HG03196 (cell line): ENCODE measurements around the gene OR4D10.
"Not testable (repeated sequence)": the region's sequence is repeated elsewhere in the genome, so short reads cannot be mapped to it uniquely, and the experiment has no call there.

Experiments
- ATAC-seq: cut with Tn5 transposase; IDR thresholded peaks from one replicate; pipeline ENCODE4 v1.9.1; 2021; ENCODE audit not compliant: unreplicated experiment

The OR4D10 gene

DNA sequence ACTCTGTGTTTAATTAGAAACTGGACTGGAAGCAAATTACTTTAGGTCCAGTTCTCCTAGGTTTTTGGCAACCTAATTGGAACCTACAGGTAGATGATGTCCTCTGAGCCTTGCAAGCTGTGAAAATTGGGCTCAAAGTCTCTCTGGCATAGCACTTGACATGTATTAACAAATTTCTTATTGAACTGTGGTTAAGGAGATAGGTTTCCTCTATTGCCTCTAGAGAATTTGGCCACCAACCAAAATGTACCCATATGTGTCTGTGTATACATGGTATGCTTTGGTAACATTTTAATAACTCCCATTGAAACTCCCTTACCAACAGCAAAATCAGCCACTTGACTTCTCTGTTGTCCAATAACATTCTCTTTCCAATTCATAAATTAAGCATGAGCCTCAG lies at the start of gene OR4D10:
TSS of gene OR4D10 (plus strand) at position 301 of the 400 bp plus-strand sequence. CDS start 4,115 bp downstream, outside the sequence.
- ATAC-seq: no peak

DNA sequence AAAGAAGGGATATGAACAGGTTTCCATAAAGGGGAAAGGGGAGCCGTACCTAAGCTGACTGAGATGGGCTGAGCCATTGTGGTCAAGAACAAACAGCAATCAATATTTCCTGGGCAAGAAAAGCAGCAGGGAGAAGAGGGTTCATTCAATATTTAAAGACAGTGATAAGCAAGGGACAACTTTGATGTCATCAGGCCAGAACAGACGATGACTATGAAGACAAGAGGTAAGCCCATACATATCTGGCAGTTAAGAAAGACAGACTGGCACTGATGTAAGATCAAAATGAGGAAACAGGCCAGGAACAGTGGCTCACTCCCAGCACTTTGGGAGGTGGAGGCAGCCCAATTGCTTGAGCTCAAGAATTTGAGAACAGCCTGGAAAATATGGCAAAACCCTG lies 49.3 kb upstream of the OR4D10 start:
- no peak for ATAC-seq

DNA sequence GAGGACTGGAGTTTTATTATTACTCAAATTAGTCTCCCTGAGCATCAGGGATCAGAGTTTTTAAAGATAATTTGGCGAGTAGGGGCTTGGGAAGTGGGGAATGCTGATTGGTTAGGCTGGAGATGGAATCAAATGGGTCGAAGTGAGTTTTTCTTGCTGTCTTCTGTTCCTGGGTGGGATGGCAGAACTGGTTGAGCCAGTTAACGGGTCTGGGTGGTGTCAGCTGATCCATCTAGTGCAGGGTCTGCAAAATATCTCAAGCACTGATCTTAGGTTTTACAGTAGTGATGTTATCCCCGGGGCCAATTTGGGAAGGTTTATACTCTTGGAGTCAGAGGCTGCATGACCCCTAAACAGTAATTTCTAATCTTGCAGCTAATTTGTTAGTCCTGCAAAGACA lies 48.0 kb upstream of the OR4D10 start:
- no peak for ATAC-seq

DNA sequence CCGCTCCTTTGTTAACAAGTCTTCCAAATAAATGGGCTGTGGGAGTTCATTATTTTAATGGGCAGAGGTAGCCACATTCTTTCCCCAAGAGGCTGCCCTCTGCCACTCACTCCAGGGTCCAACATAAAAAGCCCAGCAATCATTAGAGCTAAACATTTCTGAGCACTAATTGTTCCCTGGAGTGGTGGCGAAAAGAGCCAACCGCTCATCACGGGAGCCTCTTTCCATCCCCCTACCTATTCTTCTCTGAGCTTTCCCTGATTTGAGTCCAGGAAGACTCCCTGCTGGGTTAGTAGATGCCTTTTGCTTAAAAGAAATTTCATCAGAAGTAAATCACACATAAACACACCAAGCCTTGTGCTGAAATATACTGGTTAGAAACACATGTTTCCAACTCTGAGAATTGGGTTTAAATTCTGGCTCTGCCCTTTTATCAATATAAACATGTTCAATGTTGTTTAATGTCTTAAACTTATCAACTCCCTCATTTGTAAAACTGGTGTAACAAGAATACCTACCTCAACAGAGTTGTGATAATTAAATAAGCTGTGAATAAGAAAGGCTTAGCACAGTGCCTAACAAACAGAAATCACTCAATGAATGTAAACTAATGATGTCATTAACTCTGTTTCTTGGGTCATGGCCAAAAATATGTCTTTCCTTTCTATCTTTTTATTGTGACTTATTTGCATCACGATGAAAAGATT lies 46.6 kb upstream of the OR4D10 start, which contains the start of gene OR5A2:
TSS of gene OR5A2 (minus strand) at position 53 of the 707 bp plus-strand sequence. CDS start 3,460 bp downstream, outside the sequence.
- no peak for ATAC-seq

DNA sequence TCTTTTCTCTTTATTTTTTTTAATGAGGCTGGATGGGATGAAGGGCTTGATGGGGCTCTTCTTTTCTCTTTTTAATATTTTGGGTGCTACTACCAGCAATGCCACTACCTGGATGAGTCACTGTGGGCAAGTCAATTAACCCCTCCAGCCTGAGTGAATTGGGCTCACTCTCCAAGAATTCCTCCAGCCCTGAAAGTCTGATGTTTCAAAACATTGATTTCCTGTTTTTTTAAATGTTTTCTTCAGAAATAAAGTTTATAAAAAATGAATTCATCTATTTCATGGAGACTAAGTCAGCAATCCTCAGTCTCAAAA lies 46.1 kb upstream of the OR4D10 start:
- no peak for ATAC-seq

DNA sequence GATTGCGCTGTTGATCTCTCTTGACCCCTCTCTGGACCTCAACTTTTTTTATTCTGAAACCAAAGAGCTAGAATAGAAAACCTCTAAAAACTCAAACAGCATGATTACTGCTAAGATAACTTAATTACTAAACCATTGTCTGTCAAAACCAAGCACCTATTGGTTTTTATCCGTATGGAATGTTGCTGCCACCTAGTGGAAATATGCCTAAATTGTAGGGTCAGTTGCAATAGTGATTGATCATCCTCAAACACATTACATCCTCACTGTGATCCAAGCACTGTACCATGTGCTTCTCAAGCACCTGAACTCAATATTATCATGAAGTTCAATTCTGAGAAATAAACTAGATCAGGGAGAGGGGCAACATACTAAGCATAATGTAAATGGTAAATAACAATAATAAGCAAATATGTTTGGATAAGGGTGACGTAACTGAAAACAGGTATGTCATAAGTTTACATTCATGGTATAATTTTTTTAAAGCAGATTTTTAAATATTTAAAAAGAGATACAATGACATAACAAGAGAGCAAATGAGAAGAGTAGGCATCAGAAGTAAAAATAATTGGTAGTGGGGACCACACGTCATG lies 43.1 kb upstream of the OR4D10 start:
- no peak for ATAC-seq

DNA sequence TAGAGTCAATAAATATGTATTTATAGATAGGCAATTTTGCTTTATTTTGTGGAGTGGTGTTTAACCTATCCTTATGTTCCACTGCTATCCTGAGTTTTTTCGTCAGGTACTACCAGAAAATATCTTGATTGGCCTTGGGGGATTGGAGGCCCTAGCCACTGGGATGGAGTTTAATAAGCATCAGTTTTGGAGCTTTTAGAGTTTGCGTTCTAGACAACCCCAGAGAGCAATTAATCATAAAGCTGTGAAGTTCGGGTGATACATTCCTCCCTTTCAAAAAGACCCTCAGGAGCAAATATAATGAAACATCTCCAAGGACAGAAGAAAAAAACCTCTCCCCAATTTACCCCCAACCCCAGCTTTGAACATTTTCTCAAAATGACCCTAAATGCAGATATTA lies 36.9 kb upstream of the OR4D10 start, which contains the start of gene OR5A1:
TSS of gene OR5A1 (plus strand) at position 301 of the 400 bp plus-strand sequence. CDS start 6,700 bp downstream, outside the sequence.
- no peak for ATAC-seq

DNA sequence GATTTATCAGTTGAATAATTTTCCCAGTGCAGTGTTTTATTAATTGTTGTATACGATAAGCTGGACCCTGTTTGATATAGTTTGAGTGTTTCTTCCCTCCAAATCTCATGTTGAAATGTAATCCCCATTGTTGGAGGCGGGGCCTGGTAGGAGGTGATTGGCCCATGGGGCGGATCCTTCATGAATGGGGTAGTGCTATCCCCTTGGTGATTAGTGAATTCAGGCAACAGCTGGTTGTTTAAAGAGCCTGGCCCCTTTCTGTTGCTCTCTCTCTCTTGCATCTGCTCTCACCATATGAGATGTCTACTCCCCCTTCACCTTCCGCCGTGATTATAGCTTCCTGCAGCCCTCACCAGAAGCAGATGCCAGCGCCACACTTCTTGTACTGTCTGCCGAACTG lies 35.3 kb upstream of the OR4D10 start:
- ATAC-seq: no peak

DNA sequence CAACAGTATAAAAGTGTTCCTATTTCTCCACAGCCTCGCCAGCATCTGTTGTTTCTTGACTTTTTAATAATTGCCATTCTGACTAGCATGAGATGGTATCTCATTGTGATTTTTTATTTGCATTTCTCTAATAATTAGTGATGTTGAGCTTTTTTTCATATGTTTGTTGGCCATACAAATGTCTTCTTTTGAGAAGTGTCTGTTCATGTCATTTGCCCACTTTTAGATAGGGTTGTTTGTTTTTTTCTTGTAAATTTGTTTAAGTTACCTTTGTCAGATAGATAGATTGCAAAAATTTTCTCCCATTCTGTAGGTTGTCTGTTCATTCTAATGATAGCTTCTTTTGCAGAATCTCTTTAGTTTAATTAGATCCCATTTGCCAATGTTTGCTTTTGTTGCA lies 27.5 kb upstream of the OR4D10 start:
- not testable (repeated sequence) for ATAC-seq

DNA sequence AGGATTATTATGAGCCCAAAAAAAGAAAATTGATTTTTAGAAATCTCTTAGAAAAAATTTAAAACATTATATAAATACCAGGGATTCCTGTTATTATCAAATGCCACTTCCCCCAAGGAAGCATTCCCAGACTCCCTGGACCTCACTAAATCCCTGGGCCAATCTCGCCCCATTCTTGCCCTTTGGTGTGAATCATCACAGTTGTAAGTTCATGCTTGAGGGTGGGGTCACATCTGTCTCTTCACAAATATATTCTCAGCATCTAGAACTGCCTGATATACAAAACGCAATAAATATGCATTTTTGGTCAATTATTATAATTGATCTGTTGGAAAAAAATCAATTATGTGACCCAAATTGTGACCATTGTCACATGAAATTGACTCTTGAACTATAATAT lies 24.6 kb upstream of the OR4D10 start:
- ATAC-seq: no peak

DNA sequence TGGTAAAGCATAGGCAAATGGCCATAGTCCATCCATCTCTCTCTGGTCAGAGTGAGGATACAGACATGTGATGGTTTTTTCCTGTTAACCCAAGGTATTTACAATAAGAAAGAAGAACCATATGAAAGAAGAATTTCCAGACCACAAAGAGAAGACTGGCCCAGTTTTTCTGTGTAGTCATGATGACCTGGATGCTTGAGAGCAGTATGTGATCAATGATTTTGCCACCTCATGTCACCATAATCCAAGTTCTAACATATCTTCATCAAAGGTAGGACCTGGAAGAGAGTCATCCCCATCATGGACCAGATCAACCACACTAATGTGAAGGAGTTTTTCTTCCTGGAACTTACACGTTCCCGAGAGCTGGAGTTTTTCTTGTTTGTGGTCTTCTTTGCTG lies 16.5 kb upstream of the OR4D10 start, which contains the start of gene OR4D6:
TSS of gene OR4D6 (plus strand) at position 301 of the 400 bp plus-strand sequence. CDS start at position 301, 0 bp downstream.
- no peak for ATAC-seq

DNA sequence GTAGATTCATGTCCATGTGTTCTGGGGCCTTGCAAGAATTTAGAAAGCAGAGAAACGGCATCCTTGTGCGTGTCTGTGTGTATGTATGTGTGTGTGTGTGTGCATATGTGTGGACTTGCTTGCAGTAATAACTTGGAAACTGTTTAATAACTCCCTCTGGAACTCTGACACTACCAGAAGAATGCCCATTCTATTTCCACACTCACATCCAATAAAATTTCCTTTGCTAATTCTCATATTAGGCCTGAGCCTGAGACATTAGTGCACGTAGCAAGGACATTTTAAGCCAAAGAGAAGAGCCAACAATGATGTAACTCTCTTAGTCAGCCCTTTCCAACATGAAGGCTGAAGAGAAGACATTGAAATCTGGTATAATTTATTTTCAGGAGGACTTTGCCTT lies 13.2 kb upstream of the OR4D10 start:
- no peak for ATAC-seq

DNA sequence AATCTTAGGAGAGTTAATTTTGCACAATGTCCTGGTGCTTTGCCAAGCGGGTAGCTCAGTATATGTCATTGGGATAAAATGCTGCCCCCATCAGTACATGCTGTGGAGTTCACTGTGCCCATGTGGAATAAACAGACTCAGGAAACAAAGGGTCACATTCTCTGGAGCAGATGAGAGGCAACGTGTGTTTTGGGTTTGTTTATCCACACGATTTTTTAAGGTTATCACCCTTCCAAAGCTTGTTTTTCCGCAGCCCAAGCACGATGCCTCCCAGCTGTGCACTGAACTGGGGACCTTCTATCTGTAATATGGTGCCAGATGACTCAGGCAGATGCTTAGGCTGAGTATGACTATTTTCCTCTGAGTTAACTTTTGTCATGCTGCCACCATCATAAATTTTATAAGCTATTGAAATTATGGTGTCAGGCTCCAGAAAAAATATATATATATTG lies 9.9 kb upstream of the OR4D10 start:
- no peak for ATAC-seq

DNA sequence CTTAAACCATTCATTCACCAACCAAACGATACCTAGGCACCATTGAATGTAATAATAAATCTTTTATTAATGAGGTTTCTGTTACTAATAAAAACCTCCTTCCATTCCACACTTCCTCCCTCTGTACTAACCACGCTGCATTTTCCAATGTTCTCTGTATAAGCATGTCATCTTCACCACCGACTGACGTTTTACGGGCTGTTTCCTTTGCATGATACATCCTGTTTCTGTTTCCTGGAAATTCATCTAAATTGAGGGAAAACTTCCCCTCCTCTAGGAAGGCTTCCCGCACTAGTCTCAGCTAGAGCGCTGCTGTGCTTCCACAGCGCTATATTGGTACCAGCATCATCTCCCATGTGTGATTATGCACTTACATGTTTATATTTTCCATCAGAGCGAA lies 2.1 kb downstream of the OR4D10 start:
- no peak for ATAC-seq

DNA sequence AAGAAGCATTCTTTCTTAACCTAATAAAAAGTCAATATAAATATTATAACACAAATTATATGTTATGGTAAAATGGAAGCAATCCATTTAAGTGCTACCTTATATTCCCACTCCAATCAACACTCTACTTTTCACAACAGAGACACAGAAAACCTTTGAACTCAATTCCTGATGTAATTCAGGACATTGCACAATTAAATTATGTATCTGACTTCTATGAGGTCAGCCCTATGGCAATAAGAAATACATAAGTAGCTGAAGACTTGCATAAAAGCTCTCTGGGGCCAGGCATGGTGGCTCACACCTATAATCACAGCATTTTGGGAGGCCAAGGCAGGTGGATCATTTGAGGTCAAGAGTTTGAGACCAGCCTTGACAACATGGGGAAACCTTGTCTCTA lies 6.8 kb downstream of the OR4D10 start:
- no peak for ATAC-seq

DNA sequence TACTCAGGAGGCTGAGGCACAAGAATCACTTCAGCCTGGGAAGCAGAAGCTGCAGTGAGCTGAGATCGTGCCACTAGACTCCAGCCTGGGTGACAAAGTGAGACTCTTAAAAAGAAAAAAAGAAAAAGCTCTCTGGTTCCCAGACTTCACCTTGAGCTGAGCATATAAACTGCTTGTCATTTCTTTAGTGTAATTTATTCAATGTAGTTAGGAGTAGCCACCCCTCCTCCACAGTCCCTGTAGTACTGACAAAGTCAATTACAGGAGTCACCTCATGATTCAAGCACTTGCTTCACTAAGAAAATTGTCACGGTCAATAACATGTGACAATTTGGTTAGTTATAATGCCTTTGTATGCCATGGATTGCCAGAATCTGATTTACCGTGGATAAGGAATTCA lies 7.2 kb downstream of the OR4D10 start:
- ATAC-seq: no peak

DNA sequence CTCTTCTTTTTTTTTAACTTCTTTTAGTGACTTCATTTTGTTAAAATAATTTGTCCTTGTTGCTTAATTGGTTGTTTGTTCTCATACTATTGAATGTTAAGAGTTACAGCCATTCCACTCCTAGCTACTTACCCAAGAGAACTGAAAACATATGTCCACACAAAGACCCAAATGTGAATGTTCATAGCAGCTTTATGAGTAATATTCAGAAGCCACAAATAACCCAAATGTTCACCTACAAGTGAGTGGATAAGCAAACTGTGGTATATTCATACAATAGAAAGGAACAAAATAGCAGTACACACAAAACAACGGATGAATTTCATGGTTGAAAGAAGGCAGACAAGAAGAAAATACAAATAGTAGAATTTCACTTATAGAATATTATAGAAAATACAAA lies 28.8 kb downstream of the OR4D10 start:
- no peak for ATAC-seq

DNA sequence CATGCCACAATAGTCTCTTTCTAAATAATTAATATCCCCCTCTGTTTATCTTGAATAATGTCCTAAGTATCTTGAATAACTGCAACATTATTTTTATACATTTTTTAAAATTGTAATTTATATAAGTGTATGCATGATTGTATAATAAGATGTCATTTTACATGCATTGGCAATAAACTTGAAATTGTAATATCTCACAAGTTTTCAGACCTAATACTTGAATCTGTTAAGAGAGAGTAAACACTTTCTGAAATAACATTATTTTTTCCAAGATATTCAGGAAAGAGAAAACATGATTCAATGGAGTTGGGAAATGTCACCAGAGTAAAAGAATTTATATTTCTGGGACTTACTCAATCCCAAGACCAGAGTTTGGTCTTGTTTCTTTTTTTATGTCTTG lies 30.2 kb downstream of the OR4D10 start, which contains the start of gene OR4D11:
TSS of gene OR4D11 (plus strand) at position 301 of the 400 bp plus-strand sequence. CDS start at position 301, 0 bp downstream.
- no peak for ATAC-seq

DNA sequence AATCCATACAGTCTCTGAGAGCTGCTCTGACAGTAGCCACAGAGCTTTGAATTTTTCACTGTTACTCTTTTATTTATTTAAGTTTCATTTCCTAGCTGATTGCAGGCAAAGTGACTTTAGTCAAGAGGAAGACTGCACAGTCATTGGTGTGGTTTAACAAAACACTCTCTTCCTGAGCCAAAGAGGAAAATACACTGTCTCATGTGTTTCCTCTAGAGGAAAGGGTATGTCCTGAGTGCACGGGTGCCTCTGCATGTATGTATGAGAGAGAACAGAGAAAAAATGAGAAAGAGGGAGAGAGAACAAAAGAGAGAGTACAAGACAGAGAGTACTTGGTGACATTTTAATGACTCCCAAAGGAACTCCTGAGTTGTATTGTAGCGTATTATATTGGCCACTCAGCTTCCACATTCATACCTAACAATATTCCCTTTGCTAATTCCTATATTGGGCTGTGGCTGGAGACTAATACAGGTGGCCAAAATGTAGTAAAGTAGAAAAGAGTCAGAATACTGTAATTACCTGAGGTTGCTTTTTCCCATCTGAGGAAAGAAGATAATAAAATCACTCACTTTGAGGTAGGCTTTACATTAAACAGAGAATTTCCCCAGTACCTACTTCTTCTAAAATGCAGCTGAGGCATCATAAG lies 38.0 kb downstream of the OR4D10 start, which contains the start of gene OR4D9:
TSS of gene OR4D9 (plus strand) at position 599 of the 649 bp plus-strand sequence. CDS start 3,374 bp downstream, outside the sequence.
- ATAC-seq: no peak

DNA sequence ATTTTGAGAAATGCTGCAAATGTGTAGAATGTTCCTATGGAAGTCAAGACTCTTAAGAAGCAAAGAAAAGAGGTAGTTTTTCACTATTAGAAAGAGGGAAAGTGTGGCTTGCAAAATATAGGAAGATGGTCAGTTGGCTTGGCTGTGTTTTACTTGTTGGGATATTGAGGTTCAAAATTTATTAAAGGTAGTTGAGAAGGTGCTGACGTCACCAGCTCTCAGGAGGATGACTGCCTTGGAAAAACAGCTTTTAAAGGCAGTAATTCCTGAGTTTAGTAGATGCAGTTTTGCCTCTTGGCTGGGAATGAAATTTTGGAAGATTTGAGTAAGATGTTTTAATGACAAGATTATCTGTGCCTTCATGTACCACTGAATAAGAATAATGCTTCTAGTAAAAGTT lies 38.6 kb downstream of the OR4D10 start:
- ATAC-seq: no peak

DNA sequence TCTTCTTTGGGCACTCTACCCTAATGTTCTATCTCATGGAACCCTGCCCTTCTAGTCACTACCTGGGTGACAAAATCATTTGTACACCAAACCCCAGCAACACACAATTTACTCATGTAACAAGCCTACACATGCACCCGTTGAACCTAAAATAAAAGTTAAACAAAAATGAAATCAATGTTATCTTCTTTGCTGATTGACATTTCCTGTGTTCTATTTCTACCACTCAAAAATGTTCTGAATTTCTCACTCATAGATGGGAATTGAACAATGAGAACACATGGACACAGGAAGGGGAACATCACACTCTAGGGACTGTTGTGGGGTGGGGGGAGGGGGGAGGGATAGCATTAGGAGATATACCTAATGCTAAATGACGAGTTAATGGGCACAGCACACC lies 47.0 kb downstream of the OR4D10 start:
- ATAC-seq: not testable (repeated sequence)

DNA sequence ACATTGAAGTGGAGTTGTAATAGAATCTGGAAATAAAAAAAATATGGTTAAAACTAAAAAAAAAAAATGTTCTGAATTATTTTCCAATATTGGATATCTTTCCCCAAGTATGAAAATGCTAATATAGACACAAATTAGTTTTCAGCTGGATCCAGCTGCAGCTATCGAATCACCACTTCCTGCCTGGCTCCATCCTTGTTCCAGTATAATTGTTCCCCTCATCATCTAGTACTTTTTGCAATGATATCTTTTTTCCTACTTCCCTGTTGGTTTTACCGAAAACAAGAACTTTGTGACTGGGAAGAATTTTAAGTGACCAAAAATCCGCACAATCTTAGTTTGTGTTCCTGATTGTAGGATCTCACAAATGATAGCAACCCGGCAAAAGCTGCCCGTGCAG lies 47.6 kb downstream of the OR4D10 start:
- no peak for ATAC-seq
